Kidney epithelial cell (primary cell): ENCODE measurements around the gene CCN6. TPM values are rescaled to one million over a fixed set of nuclear protein-coding genes. Genes with fewer than 3 reads are reported as not detected.

Experiments used
- DNase-seq: peaks from one replicate; pipeline ENCODE4 v3.0.0-alpha.2; 2010; ENCODE audit warnings: low read depth
- H3K27me3 ChIP-seq: 2 replicates; pipeline ENCODE4 v1.6.0; 2011; ENCODE audit warnings: low read length; ENCODE audit not compliant: control insufficient read depth, insufficient read depth
- H3K36me3 ChIP-seq: 2 replicates; pipeline ENCODE4 v1.5.1; 2011; ENCODE audit warnings: low read length; ENCODE audit not compliant: control insufficient read depth, insufficient read depth
- H3K4me3 ChIP-seq: 2 replicates; pipeline ENCODE4 v1.5.1; 2011; ENCODE audit warnings: low read depth, mild to moderate bottlenecking, control low read depth, low read length
- CTCF ChIP-seq: IDR thresholded peaks from 2 replicates; pipeline ENCODE4 v1.5.1; 2011; ENCODE audit warnings: mild to moderate bottlenecking, moderate library complexity, low read length, control low read depth, inconsistent platforms; ENCODE audit not compliant: insufficient read depth, poor library complexity, severe bottlenecking
- total RNA-seq: library from RNA; depleted of rRNA; stranded (reverse); fragments of >200 nt; gene quantifications from 2 replicates; pipeline ENCODE4 v1.2.3, GENCODE V29; 2015

The CCN6 gene
- 1.0 and 1.5 TPM in 2 replicates for total RNA-seq

- DNase-seq, result no peak
- Histone ChIP-seq H3K27me3 (no peaks in the 10 kb centered on the region), H3K4me3 (no peak within 1 kb of the TSS), H3K36me3 (no peaks in the 10 kb centered on the region)
- no peak for TF ChIP-seq CTCF
These were observed at the start of gene CCN6 for GRCh38 chr6:112054001-112054400. CCN6 (plus strand) TSS chr6:112054104; CDS start chr6:112054358, 254 bp downstream.

- H3K36me3 ChIP-seq, result no peaks in the 10 kb centered on the region
- DNase-seq, result no peak
- TF ChIP-seq CTCF, result no peak
- no peaks in the 10 kb centered on the region for H3K27me3 ChIP-seq
- H3K4me3 ChIP-seq, result no peak overlapping the region
These were observed 49.5 kb upstream of the CCN6 start for GRCh38 chr6:112004201-112005012.

GRCh38 chr6:112005013-112005371 is 48.9 kb upstream of the CCN6 start:
- no peak for TF ChIP-seq CTCF
- DNase-seq, result no peak
- Histone ChIP-seq H3K4me3 (no peak overlapping the region), H3K27me3 (no peaks in the 10 kb centered on the region), H3K36me3 (no peaks in the 10 kb centered on the region)

- Histone ChIP-seq H3K36me3 (no peaks in the 10 kb centered on the region), H3K27me3 (no peaks in the 10 kb centered on the region), H3K4me3 (no peak overlapping the region)
- no peak for DNase-seq
- TF ChIP-seq CTCF, result no peak
These were observed 46.6 kb upstream of the CCN6 start for GRCh38 chr6:112007254-112007653.

GRCh38 chr6:112007805-112008204 is 46.1 kb upstream of the CCN6 start:
- Histone ChIP-seq H3K36me3 (no peaks in the 10 kb centered on the region), H3K27me3 (no peaks in the 10 kb centered on the region), H3K4me3 (no peak overlapping the region)
- TF ChIP-seq CTCF, result no peak
- DNase-seq, result no peak

- no peak for TF ChIP-seq CTCF
- Histone ChIP-seq H3K4me3 (no peak overlapping the region), H3K36me3 (no peaks in the 10 kb centered on the region), H3K27me3 (no peaks in the 10 kb centered on the region)
- DNase-seq, result no peak
These were observed 45.4 kb upstream of the CCN6 start for GRCh38 chr6:112008482-112008881.
